T-helper 22 cell (primary cell): ENCODE data around the gene LRRFIP2.

Experiments
- DNase-seq: peaks from one replicate; pipeline ENCODE4 v3.0.0-alpha.2; 2020; ENCODE audit warnings: low read depth

Gene LRRFIP2

DNA sequence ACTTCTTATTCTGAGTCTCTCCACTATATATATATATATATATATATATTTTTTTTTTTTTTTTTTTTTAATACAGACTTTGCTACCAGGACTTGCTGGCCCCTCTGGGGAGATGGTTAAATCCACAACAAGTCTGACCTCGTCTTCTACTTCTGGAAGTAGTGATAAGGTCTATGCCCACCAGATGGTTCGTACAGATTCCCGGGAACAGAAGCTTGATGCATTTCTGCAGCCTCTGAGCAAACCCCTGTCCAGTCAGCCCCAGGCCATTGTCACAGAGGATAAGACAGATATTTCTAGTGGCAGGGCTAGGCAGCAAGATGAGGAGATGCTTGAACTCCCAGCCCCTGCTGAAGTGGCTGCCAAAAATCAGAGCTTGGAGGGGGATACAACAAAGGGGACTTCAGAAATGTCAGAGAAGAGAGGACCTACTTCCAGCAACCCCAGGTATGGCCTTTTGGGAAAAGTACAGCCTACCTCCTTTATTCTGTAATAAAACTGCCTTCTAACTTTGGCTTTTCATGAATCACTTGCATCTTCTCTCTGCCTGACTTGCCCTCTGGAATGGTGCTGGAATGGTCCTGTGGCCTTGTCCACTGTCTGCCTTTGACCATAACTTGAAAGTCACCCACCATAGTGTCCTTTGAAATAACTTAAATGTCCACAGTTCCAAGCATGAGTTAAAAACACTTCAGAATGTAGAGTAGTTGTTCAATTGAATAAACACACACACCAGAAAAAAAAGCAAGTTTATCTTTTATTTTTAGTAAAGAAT is 148.6 kb downstream of the LRRFIP2 start:
- DNase-seq: no peak

DNA sequence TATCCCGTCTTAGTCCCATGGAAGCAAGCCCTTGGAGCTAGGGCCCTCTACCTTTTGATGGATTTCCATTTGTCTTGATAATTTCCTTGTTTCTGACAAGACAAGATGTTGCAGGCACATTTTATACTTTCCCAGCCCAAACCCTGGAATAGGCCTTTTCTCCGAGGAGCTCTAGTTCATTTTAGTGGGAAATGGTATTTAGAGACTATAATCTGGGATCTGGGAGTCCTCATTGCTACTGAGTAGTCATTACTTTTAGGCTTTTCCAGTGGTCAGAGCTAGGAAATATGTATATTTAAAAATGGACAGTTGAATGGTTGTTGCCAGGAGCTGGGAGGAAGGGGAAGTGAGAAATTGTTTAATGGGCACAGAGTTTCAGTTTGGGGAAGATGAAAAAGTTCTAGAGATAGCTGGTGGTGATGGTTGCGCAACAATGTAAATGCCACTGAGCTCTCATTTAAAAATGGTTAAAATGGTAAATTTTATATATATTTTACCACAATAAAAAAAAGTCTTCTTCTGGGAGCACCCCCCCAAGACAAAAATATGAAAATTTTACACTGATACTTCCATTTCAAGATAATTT is 149.5 kb downstream of the LRRFIP2 start:
- DNase-seq: no peak

DNA sequence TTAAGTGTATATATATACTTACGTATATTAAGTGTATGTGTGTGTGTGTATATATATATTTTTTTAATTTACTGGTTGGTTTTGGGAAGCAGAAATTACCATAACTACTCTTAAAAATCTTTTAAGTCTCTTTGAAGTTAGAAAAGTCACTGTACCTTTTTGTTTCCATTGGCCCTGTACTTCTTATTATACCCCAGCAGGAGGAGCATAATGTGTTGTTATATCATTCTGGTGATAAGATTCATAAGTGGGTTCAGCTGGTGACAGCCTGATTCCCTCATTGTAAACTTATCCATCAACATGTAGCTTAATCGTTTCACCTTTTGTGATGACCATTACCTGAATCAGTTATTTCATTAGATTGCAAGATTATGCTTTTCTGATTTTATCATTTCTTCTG is 150.3 kb downstream of the LRRFIP2 start:
- DNase-seq: no peak

DNA sequence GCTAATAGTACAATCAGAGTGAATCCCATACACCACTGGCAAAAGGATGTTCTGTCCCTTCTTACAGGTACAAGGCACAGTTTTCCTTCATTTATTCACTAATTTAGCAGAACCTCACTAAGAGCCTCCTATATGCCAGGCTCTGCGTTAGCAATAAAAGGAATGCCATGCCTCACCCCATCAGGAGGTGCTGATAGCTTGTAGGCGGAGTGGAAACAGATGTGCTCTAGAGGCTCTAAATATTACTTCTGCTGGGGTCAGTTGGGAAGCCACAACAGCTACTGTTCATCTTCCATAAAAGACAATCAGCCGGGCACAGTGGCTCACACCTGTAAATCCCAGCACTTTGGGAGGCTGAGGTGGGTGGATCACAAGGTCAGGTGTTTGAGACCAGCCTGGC is 156.7 kb downstream of the LRRFIP2 start:
- DNase-seq: no peak

DNA sequence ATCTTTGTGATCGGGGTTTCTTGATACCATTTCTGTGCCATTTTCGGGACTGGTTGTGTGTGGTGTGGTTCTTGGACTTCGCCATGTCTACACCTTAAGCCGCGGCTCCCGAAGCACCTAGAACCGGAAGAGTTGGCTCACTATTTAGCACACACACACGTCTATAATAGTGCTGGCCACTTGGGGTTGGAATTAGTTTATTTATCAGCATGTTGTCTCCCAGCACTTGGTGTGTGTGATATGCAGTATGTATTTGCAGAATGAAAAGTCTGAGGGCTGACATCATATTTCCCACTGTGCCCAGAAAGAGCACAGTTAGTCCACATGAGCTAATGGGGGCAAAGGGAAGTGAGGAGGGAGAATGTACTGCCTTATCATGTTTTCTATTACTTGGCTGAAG is 157.5 kb downstream of the LRRFIP2 start:
- DNase-seq: no peak

DNA sequence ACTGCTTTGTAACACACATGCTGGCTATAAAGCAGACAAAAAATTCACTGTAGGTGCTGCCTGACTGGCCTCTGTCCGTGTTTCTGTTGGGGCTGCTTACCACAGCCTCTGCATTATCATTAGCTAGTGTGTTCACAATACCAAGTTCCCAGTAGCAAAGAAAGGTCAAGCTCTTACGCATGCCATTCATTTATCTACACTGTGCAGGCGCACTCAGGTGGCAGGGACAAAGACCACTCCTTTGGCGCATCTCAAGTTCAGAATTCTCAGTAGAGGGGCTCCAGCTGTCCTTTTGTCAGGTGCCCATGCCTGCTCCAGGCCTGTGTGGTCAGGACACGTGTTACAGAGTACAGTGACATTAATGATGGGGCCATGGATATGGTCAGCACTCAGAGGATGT is 158.7 kb downstream of the LRRFIP2 start:
- no peak for DNase-seq

DNA sequence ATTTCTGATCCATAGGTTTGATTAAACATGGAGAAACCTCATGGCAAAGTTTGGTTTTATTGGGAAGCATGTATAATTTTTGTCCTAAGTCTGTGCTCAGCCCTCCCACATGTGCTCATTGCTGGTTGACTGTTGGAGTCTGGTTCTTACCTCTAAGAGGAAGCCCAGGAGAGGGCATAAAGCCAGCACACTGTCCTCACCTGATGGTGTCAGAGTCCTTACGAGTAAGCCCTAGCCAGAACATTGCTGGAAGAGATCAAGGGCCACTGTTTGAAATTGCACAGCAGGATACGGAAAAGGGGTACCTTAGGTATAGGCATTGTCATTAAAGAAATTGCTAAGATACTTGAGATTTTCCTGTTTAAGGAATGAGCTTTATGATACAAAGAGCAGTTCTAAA is 159.8 kb downstream of the LRRFIP2 start:
- no peak for DNase-seq
